GM19240 (cell line): Measurements from ENCODE around the gene REEP2.
"Not testable (repeated sequence)": the region's sequence is repeated elsewhere in the genome, so short reads cannot be mapped to it uniquely, and the experiment has no call there.

Source experiments
- DNase-seq: peaks from one replicate; pipeline ENCODE4 v3.0.0; 2011; ENCODE audit warnings: low spot score; ENCODE audit not compliant: insufficient read length

REEP2 gene, protein sequence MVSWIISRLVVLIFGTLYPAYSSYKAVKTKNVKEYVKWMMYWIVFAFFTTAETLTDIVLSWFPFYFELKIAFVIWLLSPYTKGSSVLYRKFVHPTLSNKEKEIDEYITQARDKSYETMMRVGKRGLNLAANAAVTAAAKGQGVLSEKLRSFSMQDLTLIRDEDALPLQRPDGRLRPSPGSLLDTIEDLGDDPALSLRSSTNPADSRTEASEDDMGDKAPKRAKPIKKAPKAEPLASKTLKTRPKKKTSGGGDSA

DNA sequence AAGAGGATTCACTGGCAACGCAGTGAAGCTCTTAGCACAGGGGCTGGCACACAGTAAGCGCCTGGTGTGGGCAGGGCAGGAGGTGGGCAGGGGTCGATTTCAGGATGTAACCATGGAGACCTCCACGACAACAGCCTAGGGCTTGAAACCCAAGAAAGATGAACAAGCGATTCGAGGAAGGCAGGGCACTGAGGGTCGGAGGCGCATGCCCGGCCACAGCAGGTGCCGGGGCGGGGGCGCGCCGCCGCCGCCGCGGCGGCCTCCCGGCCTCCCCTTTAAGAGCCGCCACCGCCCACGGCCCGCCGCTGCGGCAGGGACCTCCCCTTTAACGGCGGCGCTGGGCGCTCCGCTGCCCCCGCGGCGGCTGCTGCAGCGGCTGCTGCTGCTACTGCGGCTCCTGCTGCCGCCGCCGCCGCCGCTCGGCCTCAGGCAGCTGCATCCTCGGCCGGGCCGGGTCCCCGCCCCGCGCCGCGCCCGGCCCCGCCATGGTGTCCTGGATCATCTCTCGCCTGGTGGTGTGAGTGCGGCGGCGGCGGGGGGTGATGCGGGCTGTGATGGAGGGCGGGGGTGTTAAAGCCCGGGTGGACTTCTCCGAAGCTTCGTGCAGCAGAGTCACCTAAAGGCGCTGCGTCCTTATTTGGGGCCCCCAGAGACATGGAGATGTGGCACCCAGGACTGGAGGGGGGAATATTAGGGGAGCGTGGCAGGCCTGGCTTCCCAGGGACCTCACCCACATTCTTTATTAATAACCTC lies at the start of gene REEP2:
REEP2 (plus strand) TSS at position 334 of the 753 bp plus-strand sequence; CDS start at position 486, 152 bp downstream.
- DNase-seq = peak; percentile 70

DNA sequence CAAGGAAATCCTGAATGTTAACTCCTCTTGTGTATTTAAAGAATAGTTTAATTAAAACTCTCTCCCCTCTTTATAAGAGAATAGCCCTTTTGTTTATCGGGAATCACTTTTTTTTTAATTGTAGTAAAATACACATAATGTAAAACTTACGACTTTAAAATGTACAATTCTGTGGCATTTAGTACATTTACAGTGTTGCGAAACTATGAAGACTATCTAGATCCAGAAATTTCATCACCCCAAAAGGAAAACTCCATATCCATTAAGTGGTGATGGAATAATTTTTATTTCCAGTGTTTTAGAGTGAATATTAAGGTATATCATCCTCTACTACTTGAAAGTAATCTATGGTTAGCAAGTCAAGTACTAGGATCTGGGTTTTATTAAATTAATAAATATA lies 49.5 kb upstream of the REEP2 start:
- DNase-seq = no peak

DNA sequence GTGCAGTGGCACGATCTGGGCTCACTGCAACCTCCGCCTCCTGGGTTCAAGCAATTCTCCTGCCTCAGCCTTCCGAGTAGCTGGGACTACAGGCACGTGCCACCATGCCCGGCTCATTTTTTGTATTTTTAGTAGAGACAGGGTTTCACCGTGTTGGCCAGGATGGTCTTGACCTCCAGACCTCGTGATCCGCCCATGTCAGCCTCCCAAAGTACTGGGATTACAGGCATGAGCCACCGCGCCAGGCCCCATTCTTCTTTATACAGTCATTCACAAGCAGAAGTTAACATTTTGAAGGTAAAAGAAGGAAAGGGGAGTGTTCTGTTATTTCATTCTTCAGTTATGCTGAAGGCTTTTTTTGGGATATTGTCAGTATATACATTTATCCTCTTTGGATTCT lies 48.9 kb upstream of the REEP2 start:
- not testable (repeated sequence) for DNase-seq

DNA sequence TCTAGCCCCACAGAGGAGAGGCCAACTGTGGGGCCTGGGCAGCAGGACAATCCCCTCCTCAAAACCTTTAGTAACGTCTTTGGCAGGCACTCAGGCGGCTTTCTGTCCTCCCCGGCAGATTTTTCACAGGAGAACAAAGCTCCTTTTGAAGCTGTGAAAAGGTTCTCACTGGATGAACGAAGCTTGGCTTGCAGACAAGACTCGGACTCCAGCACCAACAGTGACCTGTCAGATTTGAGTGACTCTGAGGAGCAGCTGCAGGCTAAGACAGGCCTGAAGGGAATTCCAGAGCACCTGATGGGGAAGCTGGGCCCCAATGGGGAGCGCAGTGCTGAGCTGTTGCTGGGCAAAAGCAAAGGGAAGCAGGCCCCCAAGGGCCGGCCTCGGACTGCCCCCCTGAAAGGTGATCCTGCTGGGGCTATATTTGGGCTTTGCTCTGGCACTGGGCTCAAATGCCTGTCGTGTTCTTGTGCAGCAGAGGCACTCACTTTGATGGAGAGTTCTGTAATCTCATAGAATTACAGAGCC lies 46.9 kb upstream of the REEP2 start:
- DNase-seq = no peak

DNA sequence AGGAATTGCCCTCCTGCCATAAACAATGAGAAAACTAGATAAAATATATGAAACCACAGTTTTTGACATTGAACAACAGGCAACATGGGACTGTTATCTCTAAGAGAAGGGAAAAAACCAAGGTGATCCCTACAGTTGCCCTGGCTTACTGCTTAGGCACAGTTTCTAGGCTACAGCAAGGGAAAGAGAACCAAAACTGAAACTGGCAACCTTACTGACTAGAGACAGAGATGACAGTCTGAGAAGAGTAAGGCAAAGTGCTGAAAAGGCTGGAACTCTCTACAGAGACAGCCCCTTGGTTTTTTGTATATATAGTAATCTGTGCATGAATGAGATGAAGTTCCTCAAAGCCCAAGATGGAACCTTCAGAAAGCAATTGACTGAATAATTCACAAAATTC lies 36.2 kb upstream of the REEP2 start:
- peak; percentile 11 for DNase-seq

DNA sequence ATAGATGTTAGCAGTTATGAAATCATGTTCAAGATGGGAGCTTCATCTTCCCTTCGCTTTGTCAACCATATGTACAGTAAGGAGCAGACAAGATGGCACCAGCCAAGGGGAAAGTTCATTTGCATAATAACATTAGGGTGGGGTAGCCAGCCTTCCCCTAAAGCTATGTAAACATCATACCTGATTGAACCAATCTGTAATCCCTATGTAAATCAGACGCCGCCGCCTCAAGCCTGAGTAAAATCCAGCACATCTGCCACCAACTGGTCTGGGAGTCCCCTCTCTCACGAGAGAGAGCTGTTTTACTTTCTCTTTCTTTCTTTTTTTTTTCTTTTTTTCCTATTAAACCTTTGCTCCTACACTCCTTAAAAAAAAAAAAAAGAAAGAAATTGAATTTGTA lies 30.8 kb upstream of the REEP2 start:
- peak; percentile 29 for DNase-seq

DNA sequence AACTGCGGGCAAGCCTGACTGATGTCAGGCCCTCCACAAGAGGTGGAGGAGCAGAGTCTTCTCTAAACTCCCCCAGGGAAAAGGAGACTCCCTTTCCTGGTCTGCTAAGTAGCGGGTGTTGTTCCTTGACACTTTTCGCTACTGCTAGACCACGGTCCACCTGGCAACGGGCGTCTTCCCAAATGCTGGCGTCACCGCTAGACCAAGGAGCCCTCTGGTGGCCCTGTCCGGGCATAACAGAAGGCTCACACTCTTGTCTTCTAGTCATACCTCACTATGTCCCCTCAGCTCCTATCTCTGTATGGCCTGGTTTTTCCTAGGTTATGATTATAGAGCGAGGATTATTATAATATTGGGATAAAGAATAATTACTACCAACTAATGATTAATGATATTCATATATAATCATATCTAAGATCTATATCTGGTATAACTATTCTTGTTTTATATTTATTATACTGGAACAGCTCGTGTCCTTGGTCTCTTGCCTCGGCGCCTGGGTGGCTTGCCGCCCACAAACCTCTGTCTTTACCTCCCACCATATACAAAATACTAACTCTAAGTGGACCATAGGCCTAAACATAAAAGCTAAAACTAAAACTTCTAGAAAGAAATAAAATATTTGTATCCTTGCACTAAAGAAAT lies 27.7 kb upstream of the REEP2 start:
- not testable (repeated sequence) for DNase-seq

DNA sequence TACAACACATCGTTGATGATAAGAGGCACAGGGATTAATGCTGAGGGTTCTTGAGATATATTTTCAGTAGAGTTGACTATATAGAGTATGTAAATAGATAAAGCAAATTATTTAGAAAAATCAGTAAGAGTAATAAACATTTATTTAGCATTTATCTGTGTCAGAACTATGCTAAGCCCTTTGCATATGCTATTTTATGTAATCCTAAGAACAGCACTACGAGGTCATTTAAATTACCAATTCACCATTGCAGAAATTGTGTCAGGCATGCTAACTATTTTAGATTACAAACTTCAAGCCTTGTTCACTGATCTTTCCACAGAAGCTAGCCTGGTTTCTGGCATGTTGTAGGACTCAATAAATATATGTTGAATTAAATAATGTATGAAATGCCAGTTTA lies 20.4 kb upstream of the REEP2 start:
- no peak for DNase-seq

DNA sequence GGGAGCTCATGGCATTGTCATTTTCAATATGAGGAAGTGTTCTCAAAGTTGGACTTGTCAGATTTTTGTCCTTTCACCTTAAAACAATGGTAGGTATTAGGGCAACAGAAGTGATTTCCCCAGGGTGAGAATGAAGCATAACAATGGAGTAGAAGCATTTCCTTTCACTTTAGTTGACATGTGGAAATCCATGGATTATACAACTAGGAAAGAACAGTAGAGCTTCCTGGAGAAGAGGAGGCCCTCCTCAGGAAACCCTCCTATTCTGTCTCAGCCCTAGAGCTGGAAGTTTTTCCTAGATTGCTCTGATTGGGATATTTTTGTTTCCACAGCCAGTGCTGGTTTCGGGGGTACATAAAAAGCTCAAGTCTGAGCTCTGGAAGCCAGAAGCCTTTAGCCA lies 13.8 kb upstream of the REEP2 start:
- DNase-seq = no peak

DNA sequence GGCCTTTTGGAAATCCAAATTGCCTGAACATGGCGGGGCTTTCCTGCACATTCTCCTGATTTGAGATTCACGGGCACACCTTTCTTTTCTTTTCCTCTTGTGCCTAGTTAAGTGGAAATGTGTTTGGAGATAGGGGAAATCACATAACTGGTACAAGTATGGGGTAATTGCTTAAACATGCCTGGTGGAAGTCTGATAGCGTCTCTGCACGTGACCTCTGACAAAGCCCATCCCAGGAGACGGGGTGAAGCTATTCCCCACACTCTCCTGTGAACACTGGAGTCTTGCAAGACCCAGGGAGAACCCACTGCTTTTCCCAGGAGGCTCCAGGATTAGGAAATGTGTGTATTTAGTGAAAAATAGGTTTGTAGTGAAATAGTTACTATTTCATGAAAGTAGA lies 2.9 kb upstream of the REEP2 start:
- DNase-seq = no peak

DNA sequence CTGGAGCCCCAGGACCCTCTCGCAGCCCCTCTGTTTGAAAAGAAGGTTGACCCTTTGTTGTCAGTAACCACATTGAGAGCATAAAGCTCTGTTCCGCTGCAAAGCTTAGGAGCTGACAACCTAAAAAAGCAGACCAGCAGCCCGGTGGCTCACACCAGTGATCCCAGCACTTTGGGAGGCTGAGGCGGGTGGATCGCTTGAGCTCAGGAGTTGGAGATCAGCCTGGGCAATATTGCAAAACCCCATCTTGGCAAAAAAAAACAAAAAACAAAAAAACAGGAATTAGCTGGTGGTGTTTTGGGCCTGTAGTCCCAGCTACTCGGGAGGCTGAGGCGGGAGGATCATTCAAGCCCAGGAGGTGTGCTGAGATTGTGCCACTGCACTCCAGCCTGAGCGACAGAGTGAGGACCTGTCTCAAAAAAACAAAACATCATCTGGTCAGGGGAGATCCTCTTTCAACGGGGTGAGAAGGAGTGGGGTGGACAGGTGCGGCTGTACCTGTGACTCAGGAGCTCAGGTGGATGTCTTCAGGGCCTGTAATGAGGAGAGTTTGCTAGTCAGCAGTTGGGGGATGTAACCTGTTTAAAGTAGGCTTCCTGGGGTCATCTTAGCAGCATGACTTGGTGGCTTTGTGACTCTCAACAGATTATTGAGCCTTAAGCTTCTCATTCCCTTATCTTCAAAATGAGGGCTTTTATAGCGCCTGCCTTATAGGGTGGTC lies 694 bp upstream of the REEP2 start:
- no peak for DNase-seq

DNA sequence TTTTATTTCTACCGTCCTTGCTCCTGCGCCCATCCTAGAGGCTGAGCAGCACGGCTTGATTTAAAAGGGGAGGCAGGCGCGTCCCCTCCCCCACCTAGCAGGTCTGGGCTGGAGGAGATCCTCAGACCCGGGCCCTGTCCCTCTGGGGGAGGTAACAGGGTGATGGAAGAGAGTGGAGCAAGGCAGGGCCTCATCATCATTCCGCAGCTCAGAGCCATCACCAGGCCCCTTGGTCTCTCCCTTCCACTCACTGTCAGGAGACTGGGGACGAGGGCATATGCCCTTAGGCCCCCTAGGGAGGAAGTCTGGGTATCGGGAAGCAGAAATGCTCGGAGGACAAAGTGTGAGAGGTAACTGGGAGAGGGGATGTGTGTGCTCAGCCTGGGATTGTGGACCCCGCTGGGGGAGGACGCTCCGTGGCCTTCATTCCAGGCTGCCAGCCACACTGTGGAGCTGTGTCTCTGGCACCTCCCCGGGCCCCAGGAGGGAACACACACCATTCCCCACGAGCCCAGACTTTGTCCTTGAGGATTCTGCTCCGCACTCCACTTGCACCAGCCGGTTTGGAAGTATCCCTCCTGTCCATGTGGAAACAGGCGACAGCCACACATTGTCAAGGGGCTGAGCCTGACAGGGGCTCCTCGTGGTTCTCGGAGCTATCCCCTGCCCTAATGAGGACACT lies 761 bp downstream of the REEP2 start:
- DNase-seq = no peak

DNA sequence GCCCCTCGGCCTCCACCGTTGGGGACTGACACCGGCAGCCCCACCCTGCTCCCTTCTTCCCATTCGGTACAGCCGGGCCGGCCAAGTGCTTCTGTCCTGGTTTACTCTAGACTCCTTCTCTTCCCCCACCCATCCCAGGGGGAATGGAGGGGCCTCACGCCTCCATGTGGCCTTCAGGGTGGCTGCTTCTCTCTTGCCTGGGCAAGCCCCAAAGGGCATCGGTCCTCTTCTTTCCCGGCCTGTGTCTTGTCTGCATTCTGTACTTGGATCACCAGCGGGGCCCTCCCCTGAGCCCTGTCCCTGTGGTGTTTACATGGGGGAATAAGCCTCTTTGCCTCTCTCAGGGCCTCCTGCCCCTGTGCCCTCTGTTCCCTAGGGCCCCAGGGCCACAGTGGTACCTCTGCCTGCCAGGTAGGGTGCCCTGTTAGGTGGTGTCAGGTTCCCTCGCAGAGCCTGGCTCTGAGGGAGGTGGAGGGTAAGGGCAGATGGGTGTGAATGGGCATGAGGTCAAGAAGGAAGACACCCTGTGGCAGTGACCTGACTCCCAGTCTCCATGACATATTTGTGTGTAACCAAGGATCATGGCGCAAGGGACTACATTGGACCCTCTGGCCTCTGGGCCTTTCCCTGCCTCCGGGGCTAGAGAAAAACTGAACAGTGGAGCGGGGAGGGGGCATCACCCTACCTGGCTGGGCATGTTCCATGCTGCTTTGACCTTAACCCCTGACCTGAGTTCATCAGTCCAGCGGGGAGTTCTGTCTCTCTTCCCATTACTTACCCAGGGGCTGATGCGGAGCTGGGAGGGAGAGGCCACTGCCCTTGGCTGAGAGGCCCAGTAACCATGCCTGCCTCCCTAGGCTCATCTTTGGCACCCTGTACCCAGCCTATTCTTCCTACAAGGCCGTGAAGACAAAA lies 1.6 kb downstream of the REEP2 start:
- no peak for DNase-seq

DNA sequence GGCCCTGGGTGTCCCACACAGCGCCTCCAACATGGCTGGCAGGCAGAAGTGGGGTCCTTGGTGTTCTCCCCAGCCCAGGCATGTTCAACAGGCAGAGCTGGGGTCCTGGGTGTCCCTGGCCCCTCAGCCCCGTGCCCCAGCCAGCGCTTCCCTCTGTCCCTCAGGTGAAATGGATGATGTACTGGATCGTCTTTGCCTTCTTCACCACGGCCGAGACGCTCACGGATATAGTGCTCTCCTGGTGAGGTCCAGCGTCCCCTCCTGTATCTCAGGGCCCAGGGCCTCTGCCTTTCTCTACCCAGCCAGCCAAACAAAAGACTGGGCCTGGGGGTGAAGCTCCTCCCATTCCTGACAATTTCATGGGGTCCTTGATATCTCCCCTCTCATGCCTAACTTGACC lies 2.4 kb downstream of the REEP2 start:
- no peak for DNase-seq

DNA sequence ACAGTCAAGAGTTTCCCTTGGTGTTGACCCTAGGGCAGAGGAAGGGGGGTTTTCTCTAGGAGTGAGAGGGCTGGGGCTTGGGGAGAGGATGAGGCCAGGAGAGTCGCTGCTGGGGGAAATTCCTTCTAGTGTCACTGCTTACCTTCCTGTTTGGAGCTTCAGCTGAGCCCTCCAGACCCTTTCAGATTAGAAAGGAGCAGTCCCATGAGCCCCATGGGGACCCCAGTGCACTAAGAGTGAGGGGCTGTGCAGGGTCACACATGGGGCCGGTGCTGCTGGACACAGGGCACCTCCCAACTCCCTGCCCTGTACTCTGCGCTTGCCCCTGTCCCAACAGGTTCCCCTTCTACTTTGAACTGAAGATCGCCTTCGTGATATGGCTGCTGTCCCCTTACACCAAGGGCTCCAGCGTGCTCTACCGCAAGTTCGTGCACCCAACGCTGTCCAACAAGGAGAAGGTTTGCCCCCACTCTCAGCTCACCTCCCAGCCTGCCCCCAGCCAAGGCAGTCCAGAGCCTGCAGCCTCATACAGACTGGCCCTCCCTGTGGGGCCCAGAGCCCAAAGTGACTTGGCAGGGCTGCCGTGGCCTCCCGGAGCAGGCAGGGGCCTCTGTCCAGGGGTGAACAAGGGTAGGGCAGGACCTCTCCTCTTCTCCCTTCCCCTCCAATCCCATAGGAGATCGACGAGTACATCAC lies 5.4 kb downstream of the REEP2 start:
- DNase-seq = no peak

DNA sequence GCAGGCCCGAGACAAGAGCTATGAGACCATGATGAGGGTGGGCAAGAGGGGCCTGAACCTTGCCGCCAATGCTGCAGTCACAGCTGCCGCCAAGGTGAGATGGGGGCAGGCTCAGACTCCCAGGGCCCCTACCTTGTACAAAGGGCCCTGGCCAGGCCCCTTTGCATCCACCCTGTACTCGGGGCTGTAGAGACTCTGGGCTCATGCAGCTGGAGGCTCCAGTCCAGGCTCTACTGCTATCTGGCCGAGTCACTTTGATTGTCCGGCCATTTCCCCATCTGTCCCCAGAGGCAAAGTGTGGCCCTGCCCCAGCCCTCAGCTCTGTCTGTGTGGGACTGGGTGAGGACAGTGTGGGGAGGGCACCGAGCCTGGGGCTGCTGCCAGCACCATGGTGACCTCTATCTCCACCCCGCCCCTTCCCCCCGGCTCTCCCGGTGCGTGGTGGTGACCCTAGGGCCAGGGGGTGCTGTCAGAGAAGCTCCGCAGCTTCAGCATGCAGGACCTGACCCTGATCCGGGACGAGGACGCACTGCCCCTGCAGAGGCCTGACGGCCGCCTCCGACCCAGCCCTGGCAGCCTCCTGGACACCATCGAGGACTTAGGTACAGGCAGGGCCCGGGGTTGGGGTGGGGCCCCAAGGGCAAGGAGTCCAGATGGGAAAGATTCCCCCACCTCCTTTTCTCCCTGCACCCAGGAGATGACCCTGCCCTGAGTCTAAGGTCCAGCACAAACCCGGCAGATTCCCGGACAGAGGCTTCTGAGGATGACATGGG lies 6.1 kb downstream of the REEP2 start:
- DNase-seq = no peak

DNA sequence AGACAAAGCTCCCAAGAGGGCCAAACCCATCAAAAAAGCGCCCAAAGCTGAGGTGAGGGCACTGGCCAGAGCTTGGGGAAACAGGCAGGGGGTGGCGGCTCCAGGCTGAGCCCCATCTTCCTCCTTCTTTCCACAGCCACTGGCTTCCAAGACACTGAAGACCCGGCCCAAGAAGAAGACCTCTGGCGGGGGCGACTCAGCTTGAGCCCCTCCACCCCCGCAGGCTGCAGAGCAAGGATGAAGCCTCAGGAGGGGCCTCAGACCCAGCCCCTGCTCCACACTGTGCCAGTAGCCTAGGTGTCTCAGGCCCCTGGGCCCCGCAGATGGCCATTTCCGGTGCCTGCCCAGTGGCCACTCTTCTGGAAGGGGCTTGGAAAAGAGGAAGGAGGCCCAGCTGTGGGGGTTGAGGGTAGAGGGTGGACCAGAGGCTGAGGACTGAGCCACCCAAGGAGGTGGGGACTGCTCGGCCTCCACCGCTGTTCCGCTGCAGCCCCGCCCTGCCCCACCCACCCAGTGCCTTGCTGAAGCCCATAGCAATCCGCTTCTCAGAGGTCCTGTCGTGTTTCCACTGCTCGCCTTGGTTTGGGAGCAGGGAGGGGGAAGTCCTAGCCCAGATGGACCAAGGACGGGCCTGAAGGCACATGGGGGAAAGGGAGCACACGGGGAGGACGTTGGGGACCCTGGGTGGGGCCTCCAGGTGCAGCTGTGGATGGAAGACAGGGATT lies 6.9 kb downstream of the REEP2 start:
- no peak for DNase-seq

DNA sequence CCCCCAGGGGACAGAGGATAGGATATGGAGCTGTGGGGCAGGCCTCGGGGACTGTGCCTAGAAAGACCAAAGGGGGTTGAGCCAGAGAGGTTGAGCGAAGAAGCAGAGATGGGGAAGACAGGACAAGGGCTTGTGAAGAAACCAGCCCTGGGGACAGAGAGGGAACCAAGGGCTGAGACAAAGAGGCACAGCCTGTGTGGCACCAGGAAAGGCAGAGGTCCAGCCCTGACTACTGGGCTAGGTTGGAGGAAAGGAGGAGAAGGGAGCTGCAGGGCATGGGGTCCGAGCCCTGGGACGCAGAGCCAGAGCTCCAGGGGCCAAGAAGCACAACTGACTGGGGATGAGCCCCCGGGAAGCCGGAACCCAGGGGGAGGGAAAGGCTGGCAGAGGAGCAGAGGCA lies 9.2 kb downstream of the REEP2 start:
- DNase-seq = no peak
